ENCODE results near the gene TPM4. TPM values are rescaled to one million over a fixed set of nuclear protein-coding genes. Genes with fewer than 3 reads are reported as not detected.
A peak's percentile ranks its signal among the peaks of the same experiment; 100 is the strongest.

TPM4 gene
- polyA plus RNA-seq, 3 donors, result 144 to 170 (median 146) TPM

- no peaks in the 10 kb centered on the region for H3K9me3 Mint-ChIP-seq
- peaks cover 83 to 98% of the 10 kb centered on the region in 2 donors for H3K36me3 ChIP-seq (replicated peaks in 1 of 2; ENCODE audit: control insufficient read depth in 1 of 2, insufficient read depth in 2 of 2, low read length in 2 of 2)
- peak overlapping the region in 3 of 7 donors; percentile 26 to 79 (median 74) for H3K27ac Mint-ChIP-seq
- no peaks in the 10 kb centered on the region for H3K4me1 ChIP-seq (ENCODE audit: control insufficient read depth in 1 of 2, insufficient read depth in 2 of 2, low read length in 2 of 2)
- no peaks in the 10 kb centered on the region for H3K9me3 ChIP-seq (replicated peaks in 1 of 2; ENCODE audit: control insufficient read depth in 1 of 2, insufficient read depth in 1 of 2, low read length in 2 of 2)
- no peak overlapping the region for H3K4me2 ChIP-seq (replicated peaks; ENCODE audit: extremely low read depth, low read length, poor library complexity, severe bottlenecking)
- peaks cover 0 to 3% (median 0%) of the 10 kb centered on the region in 3 donors for H3K27me3 Mint-ChIP-seq (ENCODE audit: low read depth in 3 of 3)
- no peaks in the 10 kb centered on the region for H3K27me3 ChIP-seq (ENCODE audit: control insufficient read depth in 2 of 2, insufficient read depth in 2 of 2, low read length in 2 of 2)
- no peaks in the 10 kb centered on the region for H3K4me1 Mint-ChIP-seq
- no peak overlapping the region for H3K9ac ChIP-seq (ENCODE audit: insufficient read depth, low read length, poor library complexity, severe bottlenecking)
- H3K4me3 ChIP-seq (replicated peaks in 1 of 3; ENCODE audit: low read depth in 2 of 3, low read length in 3 of 3), result no peak overlapping the region
- H3K27ac ChIP-seq (ENCODE audit: low read depth in 1 of 2, low read length in 2 of 2), result peak overlapping the region in 1 of 2 donors; percentile 20
- peaks cover 49% of the 10 kb centered on the region for H4K20me1 ChIP-seq (ENCODE audit: insufficient read depth, low read length)
- no peak for TF ChIP-seq CTCF (IDR thresholded peaks at IDR 0.05)
- intact Hi-C loops (cut with micrococcal nuclease), result no loop called here
- WGBS (ENCODE audit: insufficient coverage), result 69% methylated on average over 3 of the region's 10 CpGs
- peaks cover 82 to 99% of the 10 kb centered on the region in 2 donors for H3K36me3 Mint-ChIP-seq
- no peak for DNase-seq
- peaks cover 18% of the 10 kb centered on the region for H3K79me2 ChIP-seq (ENCODE audit: insufficient read depth, low read length)
- no peak overlapping the region for H2AFZ ChIP-seq (ENCODE audit: insufficient read depth, low read depth, low read length, poor library complexity, severe bottlenecking)
- H3K4me3 Mint-ChIP-seq, result no peak overlapping the region
Observed at GRCh38 chr19:16094360-16095070, 18.2 kb downstream of the TPM4 start.

GRCh38 chr19:16095071-16095571, 18.8 kb downstream of the TPM4 start:
- Mint-ChIP-seq H3K4me3 (no peak overlapping the region), H3K4me1 (no peaks in the 10 kb centered on the region), H3K27me3 (ENCODE audit: low read depth in 3 of 3) (peaks cover 0 to 2% (median 0%) of the 10 kb centered on the region in 3 donors), H3K27ac (peak overlapping the region in 4 of 7 donors; percentile 9 to 79 (median 51)), H3K36me3 (peaks cover 82 to 99% of the 10 kb centered on the region in 2 donors), H3K9me3 (no peaks in the 10 kb centered on the region)
- 75% methylated on average over 13 of the region's 13 CpGs for WGBS (ENCODE audit: insufficient coverage)
- Histone ChIP-seq H3K9me3 (replicated peaks in 1 of 2; ENCODE audit: control insufficient read depth in 1 of 2, insufficient read depth in 1 of 2, low read length in 2 of 2) (no peaks in the 10 kb centered on the region), H3K27ac (ENCODE audit: low read depth in 1 of 2, low read length in 2 of 2) (peak overlapping the region in 1 of 2 donors; percentile 20), H3K36me3 (replicated peaks in 1 of 2; ENCODE audit: control insufficient read depth in 1 of 2, insufficient read depth in 2 of 2, low read length in 2 of 2) (peaks cover 83 to 98% of the 10 kb centered on the region in 2 donors), H3K4me3 (replicated peaks in 1 of 3; ENCODE audit: low read depth in 2 of 3, low read length in 3 of 3) (no peak overlapping the region), H3K27me3 (ENCODE audit: control insufficient read depth in 2 of 2, insufficient read depth in 2 of 2, low read length in 2 of 2) (no peaks in the 10 kb centered on the region), H2AFZ (ENCODE audit: insufficient read depth, low read depth, low read length, poor library complexity, severe bottlenecking) (no peak overlapping the region), H3K4me1 (ENCODE audit: control insufficient read depth in 1 of 2, insufficient read depth in 2 of 2, low read length in 2 of 2) (no peaks in the 10 kb centered on the region), H3K79me2 (ENCODE audit: insufficient read depth, low read length) (peaks cover 13% of the 10 kb centered on the region), H4K20me1 (ENCODE audit: insufficient read depth, low read length) (peaks cover 44% of the 10 kb centered on the region), H3K9ac (ENCODE audit: insufficient read depth, low read length, poor library complexity, severe bottlenecking) (no peak overlapping the region), H3K4me2 (replicated peaks; ENCODE audit: extremely low read depth, low read length, poor library complexity, severe bottlenecking) (no peak overlapping the region)
- no peak for DNase-seq
- TF ChIP-seq CTCF (IDR thresholded peaks at IDR 0.05), result no peak
- intact Hi-C loops (cut with micrococcal nuclease), result no loop called here

Measured in CD14-positive monocyte (primary cell).